Dermis microvascular lymphatic vessel endothelial cell (primary cell): ENCODE measurements around the gene TAAR2. TPM values are rescaled to one million over a fixed set of nuclear protein-coding genes. Genes with fewer than 3 reads are reported as not detected.
A peak's percentile ranks its signal among the peaks of the same experiment; 100 is the strongest.
"Not testable (repeated sequence)": the region's sequence is repeated elsewhere in the genome, so short reads cannot be mapped to it uniquely, and the experiment has no call there.

Source experiments
- DNase-seq, 2 donors: peaks; one replicate each; pipeline versions ENCODE4 v3.0.0 to v3.0.0-alpha.2; 2010; ENCODE audit warnings: low read depth in 2 of 2
- total RNA-seq: library from RNA; depleted of rRNA; stranded (reverse); fragments of >200 nt; gene quantifications from 2 replicates; pipeline ENCODE4 v1.2.1, GENCODE V29; 2014

Gene TAAR2
- not detected in 2 replicates for total RNA-seq

GRCh38 chr6:132624175-132624574 is at the start of gene TAAR2:
Gene TAAR2 (minus strand): TSS chr6:132624275. CDS start chr6:132624275, 0 bp downstream.
- DNase-seq: no peak

GRCh38 chr6:132673376-132674094 is 49.5 kb upstream of the TAAR2 start:
- DNase-seq: no peak

- DNase-seq: no peak
These were observed 47.2 kb upstream of the TAAR2 start for GRCh38 chr6:132671295-132671694.

- peak; percentile 2 to 31 for DNase-seq
These were observed 45.7 kb upstream of the TAAR2 start for GRCh38 chr6:132669690-132670291.

- DNase-seq: no peak
These were observed 42.0 kb upstream of the TAAR2 start for GRCh38 chr6:132666118-132666517.

- no peak for DNase-seq
These were observed 40.4 kb upstream of the TAAR2 start for GRCh38 chr6:132664309-132665034.

GRCh38 chr6:132663661-132664060 is 39.6 kb upstream of the TAAR2 start:
- DNase-seq: no peak

- DNase-seq: no peak
These were observed 37.8 kb upstream of the TAAR2 start for GRCh38 chr6:132661906-132662305.

- DNase-seq: no peak
These were observed 35.0 kb upstream of the TAAR2 start, which contains the start of gene TAAR1 for GRCh38 chr6:132659082-132659481. Gene TAAR1 (minus strand): TSS chr6:132659182. CDS start chr6:132646003, 13,179 bp downstream.

GRCh38 chr6:132651062-132651461 is 27.0 kb upstream of the TAAR2 start:
- no peak for DNase-seq

GRCh38 chr6:132650429-132650828 is 26.4 kb upstream of the TAAR2 start:
- no peak for DNase-seq

- no peak for DNase-seq
These were observed 24.8 kb upstream of the TAAR2 start for GRCh38 chr6:132648828-132649227.

GRCh38 chr6:132648356-132648755 is 24.3 kb upstream of the TAAR2 start:
- DNase-seq: no peak

- no peak for DNase-seq
These were observed 19.5 kb upstream of the TAAR2 start for GRCh38 chr6:132643547-132643946.

GRCh38 chr6:132637135-132637534 is 13.1 kb upstream of the TAAR2 start:
- DNase-seq: not testable (repeated sequence)

GRCh38 chr6:132635906-132636305 is 11.8 kb upstream of the TAAR2 start:
- DNase-seq: not testable (repeated sequence)

- not testable (repeated sequence) for DNase-seq
These were observed 11.2 kb upstream of the TAAR2 start for GRCh38 chr6:132635288-132635687.

- no peak for DNase-seq
These were observed 10.7 kb upstream of the TAAR2 start for GRCh38 chr6:132634796-132635195.

GRCh38 chr6:132633362-132633761 is 9.3 kb upstream of the TAAR2 start:
- DNase-seq: no peak

GRCh38 chr6:132623106-132623845 is 799 bp downstream of the TAAR2 start:
- DNase-seq: no peak

GRCh38 chr6:132616677-132617076 is 7.4 kb downstream of the TAAR2 start:
- no peak for DNase-seq

- DNase-seq: no peak
These were observed 9.5 kb downstream of the TAAR2 start for GRCh38 chr6:132614554-132614953.
